Pons (tissue), 1 donor: ENCODE measurements around the gene C10orf67.

Source experiments
- DNase-seq: peaks from one replicate; pipeline ENCODE4 v3.0.0-alpha.2; 2016; ENCODE audit warnings: low spot score

C10orf67 gene

GRCh38 chr10:23197416-23197861, 147.2 kb downstream of the C10orf67 start:
- no peak for DNase-seq

GRCh38 chr10:23196915-23197314, 147.7 kb downstream of the C10orf67 start:
- no peak for DNase-seq

- no peak for DNase-seq
Observed at GRCh38 chr10:23195846-23196600, 148.6 kb downstream of the C10orf67 start.

DNA sequence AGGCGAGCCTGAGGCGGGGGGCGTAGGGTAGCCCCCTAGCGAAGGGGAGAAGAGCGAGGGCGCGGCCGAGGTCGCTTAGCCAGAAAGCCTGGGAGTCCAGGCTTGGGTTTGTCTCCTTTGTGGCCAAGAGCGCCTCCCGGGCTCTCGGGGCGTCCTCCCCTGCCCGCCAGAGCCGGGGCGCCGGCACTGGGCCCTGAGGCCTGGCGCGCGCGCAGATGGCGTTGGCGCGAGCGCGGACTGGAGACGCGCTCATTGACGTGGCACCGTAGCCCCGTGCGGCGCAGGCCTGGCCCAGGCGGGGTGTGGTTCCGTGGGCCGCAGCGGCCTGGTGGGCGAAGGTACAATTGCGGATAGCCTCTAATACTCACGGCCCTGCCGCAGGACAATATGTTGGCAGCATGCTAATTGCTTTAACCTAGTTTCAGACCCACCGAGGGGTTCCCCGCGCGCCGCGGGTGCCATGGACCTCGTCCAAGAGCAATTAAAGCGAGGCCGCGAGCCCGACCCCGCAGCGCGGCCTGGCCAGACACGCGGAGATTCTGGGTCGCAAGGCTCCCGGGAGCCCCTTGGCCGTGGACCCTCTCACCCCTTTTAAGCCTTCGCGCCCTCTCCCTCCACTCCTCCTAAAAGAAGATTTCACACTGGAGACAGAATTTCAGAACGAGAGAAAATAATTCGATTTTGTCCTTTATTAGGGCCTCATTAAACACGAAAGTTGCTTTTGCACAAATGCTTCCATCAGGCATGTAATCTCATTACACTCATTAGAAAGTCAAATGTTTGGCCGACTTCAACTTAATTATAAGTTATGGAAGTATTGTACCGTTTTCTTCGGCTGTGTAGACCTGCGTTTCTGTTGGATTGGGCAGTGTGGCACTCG, 149.4 kb downstream of the C10orf67 start:
- DNase-seq: no peak

- no peak for DNase-seq
Observed at GRCh38 chr10:23194471-23194965, 150.1 kb downstream of the C10orf67 start.

GRCh38 chr10:23193435-23194074, 151.0 kb downstream of the C10orf67 start:
- DNase-seq: no peak

DNA sequence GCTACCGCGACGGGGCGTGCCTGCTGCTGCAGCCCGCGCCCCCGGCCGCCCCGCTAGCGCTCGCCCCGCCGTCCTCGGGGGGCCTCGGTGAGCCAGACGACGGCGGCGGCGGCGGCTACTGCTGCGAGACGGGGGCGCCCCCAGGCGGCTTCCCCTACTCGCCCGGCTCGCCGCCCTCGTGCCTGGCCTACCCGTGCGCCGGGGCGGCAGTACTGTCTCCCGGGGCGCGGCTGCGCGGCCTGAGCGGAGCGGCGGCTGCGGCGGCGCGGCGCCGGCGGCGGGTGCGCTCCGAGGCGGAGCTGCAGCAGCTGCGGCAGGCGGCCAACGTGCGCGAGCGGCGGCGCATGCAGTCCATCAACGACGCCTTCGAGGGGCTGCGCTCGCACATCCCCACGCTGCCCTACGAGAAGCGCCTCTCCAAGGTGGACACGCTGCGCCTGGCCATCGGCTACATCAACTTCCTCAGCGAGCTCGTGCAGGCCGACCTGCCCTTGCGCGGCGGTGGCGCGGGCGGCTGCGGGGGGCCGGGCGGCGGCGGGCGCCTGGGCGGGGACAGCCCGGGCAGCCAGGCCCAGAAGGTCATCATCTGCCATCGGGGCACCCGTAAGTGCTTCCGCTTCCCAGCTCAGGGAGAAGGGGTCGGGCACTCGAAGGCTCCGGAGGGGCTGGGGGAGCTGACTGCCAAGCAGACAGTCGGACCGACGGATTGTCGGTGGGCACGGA, 151.7 kb downstream of the C10orf67 start:
- DNase-seq: no peak

- DNase-seq: no peak
Observed at GRCh38 chr10:23191764-23192711, 152.6 kb downstream of the C10orf67 start, which contains the start of gene PTF1A. PTF1A (plus strand) TSS chr10:23192312; CDS start chr10:23192531, 219 bp downstream.

DNA sequence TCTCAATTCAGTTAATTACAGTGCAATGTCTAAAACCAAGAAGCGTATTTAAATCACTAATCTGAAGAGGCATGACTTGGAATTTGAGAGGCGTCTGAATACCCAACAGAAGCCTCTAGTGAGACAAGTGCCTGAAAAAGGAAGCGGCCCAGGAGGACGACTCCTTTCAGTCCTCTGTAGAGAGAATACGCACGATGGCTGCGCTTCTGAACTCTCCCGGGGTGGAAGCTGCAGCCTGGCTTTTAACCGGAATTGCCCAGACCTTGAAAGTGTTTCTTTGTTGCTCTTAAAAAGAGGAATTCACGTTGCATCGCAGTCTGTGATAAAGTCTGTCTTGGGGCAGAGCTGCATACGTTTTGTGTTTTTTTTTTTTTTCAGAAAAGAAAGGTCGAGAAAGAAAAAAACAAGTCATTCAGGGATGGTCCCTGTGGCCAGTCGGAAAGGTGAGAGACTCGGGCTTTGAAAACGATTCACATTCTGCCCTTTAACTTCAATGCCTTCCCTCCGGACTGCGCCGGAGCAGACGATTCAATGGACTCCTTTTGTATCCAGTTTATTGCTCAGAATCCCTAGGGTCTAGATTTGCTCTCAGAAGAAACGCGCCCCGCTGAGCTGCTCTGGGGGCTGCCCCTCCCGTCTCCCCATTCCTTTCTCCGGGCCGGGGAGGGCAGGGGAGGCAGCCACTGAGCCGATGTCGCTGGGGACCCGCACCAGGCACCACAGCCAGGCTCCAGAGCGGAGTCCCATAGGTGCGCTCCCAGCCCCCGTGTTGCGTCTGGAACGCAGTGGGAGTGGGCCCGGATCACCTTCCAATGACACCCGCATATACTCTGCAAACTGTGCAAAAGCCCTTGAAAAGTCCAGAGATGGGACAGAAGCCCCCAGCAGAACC, 153.5 kb downstream of the C10orf67 start:
- DNase-seq: no peak

GRCh38 chr10:23189024-23189423, 155.6 kb downstream of the C10orf67 start:
- no peak for DNase-seq

- DNase-seq: no peak
Observed at GRCh38 chr10:23187155-23187554, 157.4 kb downstream of the C10orf67 start.

DNA sequence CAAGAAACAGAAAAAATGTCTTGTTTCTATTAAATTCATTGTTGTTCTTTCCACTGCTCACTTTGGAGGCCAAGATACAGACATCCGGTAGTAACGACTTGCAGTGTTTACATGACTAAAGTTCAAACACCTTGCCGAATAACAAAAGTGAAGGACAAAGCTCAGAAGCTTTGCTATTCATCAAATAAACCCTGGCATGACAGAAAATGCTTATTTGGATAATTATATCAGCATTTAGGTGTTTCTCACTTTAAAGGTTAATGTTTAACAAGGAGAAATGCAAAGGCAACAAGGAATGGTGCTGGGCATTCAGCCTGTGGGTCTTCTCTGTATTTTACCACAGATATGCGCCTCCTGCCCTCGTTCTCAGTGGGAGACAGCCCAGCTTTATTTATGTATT, 157.9 kb downstream of the C10orf67 start:
- no peak for DNase-seq

GRCh38 chr10:23186178-23186577, 158.4 kb downstream of the C10orf67 start:
- no peak for DNase-seq

- no peak for DNase-seq
Observed at GRCh38 chr10:23174977-23175512, 169.6 kb downstream of the C10orf67 start.

DNA sequence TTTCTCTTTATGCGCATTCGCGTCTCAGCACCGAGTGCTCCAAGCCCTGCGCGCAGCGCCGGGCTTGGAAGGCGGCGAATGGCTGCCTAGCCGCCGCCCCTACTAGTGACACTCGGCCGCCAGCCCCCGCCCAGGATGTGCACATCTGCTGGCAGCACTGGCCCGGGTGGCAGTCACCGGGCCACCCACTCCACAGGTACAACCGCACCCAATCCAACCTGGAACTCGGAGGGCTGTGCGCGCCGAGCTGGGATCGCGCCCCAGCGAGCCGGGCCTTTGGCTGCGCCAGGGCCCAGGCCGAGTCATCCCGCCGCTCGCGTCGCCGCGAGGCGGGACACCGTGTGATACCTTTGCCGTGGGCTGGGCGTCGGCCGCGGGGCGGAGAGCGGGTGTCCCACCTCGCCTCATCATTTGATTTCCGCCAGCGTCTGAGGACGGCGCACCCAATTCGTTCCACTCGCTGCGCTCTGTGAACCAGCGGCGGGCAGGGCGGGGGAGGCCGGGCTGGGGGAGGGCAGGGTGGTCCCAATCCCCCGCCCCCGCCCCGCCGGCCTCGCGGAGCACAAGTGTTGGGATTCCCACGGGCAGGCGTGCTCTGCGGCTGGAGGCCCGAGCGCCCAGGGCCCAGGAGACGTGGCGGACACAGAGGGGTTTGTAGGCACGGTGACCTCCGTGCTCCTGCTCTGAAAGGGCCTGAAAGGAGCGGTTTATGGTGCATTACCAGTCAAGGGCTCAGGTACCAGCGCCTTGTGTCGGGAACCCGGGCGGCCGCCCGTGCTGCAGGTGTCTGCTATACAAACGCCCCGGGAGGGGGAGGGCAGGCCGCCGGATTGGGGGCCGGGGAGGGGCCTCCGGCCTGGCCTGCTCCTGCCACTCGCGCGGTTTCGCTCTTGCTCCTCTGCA, 170.3 kb downstream of the C10orf67 start:
- DNase-seq: no peak

- no peak for DNase-seq
Observed at GRCh38 chr10:23173214-23174073, 171.2 kb downstream of the C10orf67 start.
